Activated T-cell treated with anti-CD3 and anti-CD28 coated beads, Interleukin-2, amount 50 U/mL, for 72 hours (primary cell): ENCODE measurements around the gene DPY19L1. TPM values are rescaled to one million over a fixed set of nuclear protein-coding genes. Genes with fewer than 3 reads are reported as not detected.
A peak's percentile ranks its signal among the peaks of the same experiment; 100 is the strongest.
"Not testable (repeated sequence)": the region's sequence is repeated elsewhere in the genome, so short reads cannot be mapped to it uniquely, and the experiment has no call there.

Source experiments
- ATAC-seq, 2 donors: fragments of 150-1000 bp; cut with Tn5 transposase; replicated peaks in 1 of 2; 2 replicates each; pipeline ENCODE4 v1.10.0; 2021; ENCODE audit warnings: moderate library complexity in 2 of 2, mild to moderate bottlenecking in 1 of 2
- DNase-seq, 2 donors: peaks; one replicate each; pipeline ENCODE4 v3.0.0; 2021 to 2022; ENCODE audit warnings: mixed read lengths in 1 of 2
- H3K27ac Mint-ChIP-seq: one replicate; pipeline ENCODE4 v1.8.0; 2022; ENCODE audit warnings: mild to moderate bottlenecking, moderate library complexity, mixed read lengths
- H3K27me3 Mint-ChIP-seq: one replicate; pipeline ENCODE4 v1.8.0; 2022; ENCODE audit warnings: low read depth, mixed read lengths
- H3K36me3 Mint-ChIP-seq, 2 donors: one replicate each; pipeline ENCODE4 v1.8.0; 2022; ENCODE audit warnings: mixed read lengths in 2 of 2, mild to moderate bottlenecking in 1 of 2; ENCODE audit not compliant: insufficient read depth in 2 of 2
- H3K4me1 Mint-ChIP-seq: one replicate; pipeline ENCODE4 v1.8.0; 2022; ENCODE audit warnings: low read depth, mixed read lengths
- H3K4me3 Mint-ChIP-seq, 2 donors: one replicate each; pipeline ENCODE4 v1.8.0; 2022; ENCODE audit warnings: mild to moderate bottlenecking in 2 of 2, mixed read lengths in 2 of 2, moderate library complexity in 2 of 2
- H3K9me3 Mint-ChIP-seq, 2 donors: one replicate each; pipeline ENCODE4 v1.8.0; 2022; ENCODE audit warnings: mixed read lengths in 2 of 2
- total RNA-seq, 2 donors: library from RNA; stranded (reverse); gene quantifications; one replicate each; pipeline ENCODE4 v1.2.3, GENCODE V29; 2022

The DPY19L1 gene
- total RNA-seq, 2 donors from 2014 or later: 7.6 to 14.6 TPM

DNA sequence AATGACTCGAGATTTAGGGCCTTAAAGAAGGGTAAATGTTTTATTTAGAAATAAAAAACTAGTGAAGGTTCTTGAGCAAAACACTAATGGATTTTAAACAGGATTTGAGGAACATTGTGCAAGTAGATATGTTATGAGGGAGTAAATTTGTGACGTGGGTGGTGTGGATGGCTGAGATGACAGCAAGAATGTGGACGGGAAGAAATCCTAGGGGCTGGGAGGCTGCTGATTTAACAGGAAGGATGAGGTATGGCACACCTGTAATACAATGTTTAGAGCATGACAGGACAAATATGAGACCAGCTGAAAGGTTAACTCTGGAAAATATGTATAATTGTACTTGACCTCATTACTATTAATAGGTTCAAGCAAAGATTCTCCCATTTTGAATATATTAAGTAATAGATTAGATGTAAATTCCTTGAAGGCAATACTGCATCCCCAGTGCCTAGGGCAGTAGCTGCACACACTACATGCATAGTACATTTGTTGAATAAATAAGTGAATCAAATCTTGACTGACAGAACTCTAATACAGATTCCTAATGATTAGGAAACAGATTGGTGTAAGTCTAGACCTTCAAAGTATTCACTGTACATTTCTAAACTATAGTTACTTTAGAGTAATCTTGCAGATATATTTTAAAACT is 10.1 kb upstream of the DPY19L1 start:
- H3K4me3 Mint-ChIP-seq, ATAC-seq, H3K4me1 Mint-ChIP-seq, DNase-seq, H3K27ac Mint-ChIP-seq, H3K36me3 Mint-ChIP-seq, H3K27me3 Mint-ChIP-seq, H3K9me3 Mint-ChIP-seq: not testable (repeated sequence)

DNA sequence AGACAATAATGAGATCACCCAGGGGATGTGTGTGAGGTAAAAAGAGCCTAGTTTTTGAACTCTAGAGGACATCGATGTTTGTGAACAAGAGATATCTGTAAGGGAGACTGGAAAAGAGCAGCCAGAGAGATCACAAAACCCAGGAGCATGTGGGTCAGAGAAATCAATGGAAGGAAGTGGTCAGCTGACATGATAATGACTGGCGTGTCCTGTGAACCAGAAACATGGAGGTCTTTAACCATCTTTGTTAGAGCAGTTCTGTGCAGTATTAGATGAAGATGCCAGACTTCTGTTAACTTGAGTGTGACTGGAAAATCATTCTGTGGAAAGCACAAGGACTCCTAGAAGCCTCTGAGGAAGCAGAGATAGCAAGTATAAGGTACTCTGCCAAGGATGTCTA is 6.0 kb upstream of the DPY19L1 start:
- not testable (repeated sequence) for ATAC-seq, H3K27me3 Mint-ChIP-seq, H3K4me1 Mint-ChIP-seq, H3K27ac Mint-ChIP-seq, DNase-seq, H3K4me3 Mint-ChIP-seq, H3K36me3 Mint-ChIP-seq, H3K9me3 Mint-ChIP-seq

DNA sequence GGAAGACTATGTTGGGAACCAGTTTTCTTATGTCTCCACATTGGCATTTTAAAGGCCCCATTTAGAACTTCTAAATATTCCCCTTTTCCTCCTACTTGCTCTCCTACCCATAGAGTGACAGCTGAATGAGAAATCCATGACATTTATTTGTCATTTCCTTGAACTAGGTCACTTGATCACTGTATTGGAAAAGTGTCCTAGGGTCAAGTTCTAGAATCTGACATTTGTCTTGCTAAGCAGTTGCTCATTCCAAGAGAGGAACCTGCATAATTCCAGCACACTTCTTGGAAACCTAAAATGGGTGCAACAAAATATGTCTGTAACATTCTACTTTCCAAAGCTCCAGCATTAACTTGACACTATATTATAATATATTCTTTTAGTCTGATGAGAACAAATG is 3.6 kb upstream of the DPY19L1 start:
- H3K27ac Mint-ChIP-seq: no peak overlapping the region
- H3K36me3 Mint-ChIP-seq: peaks cover 0 to 2% of the 10 kb centered on the region in 2 donors
- no peak for ATAC-seq
- peaks cover 14% of the 10 kb centered on the region for H3K4me1 Mint-ChIP-seq
- H3K27me3 Mint-ChIP-seq: no peaks in the 10 kb centered on the region
- no peak for DNase-seq
- H3K9me3 Mint-ChIP-seq: no peaks in the 10 kb centered on the region
- no peak overlapping the region for H3K4me3 Mint-ChIP-seq

DNA sequence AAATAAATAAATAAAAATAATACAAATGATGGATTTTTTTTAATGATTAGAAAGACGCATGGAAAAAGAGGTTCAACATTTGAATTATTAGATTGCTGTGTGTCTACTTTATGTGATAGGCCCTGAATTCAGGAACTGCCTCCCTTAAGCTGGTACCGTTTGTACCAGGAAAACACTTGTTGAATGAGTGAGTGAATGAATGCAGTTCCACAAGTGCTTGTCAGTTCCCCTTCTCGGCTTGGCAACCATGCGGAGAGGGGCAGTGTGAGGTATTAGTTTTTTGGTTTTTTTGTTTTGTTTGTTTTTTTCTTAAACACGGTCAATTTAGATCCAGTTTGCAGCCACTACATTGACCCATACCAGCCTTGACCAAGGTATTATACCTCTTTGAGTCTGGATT is 2.1 kb upstream of the DPY19L1 start:
- no peak for DNase-seq
- Mint-ChIP-seq H3K4me3 (no peak overlapping the region), H3K4me1 (peaks cover 28% of the 10 kb centered on the region), H3K27me3 (no peaks in the 10 kb centered on the region), H3K27ac (no peak overlapping the region), H3K9me3 (no peaks in the 10 kb centered on the region), H3K36me3 (peaks cover 0 to 2% of the 10 kb centered on the region in 2 donors)
- ATAC-seq: no peak

DNA sequence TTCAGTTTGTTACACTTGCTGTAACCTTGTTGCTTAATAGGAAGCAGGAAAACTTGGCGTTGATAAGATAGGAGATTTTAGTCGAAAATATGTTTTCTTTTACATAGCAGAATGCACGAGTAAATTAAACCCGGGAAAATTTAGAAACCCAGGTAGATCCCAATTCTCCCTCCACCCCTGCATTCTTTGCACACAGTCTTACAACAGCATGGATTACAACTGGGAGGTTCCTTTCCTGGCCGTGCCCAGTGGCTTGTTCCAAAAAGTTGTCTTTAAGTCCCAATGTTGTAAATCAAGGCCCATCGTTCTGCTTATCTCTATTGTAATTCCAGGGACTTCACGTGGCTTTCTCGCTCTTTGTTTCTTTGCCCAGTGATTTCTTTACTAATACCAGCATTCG is 1.1 kb upstream of the DPY19L1 start:
- ATAC-seq (no peak), DNase-seq (no peak)
- Mint-ChIP-seq H3K9me3 (no peaks in the 10 kb centered on the region), H3K27me3 (no peaks in the 10 kb centered on the region), H3K4me1 (peaks cover 28% of the 10 kb centered on the region), H3K36me3 (peaks cover 0 to 2% of the 10 kb centered on the region in 2 donors), H3K27ac (no peak overlapping the region), H3K4me3 (peak overlapping the region; percentile 90 to 94)

DNA sequence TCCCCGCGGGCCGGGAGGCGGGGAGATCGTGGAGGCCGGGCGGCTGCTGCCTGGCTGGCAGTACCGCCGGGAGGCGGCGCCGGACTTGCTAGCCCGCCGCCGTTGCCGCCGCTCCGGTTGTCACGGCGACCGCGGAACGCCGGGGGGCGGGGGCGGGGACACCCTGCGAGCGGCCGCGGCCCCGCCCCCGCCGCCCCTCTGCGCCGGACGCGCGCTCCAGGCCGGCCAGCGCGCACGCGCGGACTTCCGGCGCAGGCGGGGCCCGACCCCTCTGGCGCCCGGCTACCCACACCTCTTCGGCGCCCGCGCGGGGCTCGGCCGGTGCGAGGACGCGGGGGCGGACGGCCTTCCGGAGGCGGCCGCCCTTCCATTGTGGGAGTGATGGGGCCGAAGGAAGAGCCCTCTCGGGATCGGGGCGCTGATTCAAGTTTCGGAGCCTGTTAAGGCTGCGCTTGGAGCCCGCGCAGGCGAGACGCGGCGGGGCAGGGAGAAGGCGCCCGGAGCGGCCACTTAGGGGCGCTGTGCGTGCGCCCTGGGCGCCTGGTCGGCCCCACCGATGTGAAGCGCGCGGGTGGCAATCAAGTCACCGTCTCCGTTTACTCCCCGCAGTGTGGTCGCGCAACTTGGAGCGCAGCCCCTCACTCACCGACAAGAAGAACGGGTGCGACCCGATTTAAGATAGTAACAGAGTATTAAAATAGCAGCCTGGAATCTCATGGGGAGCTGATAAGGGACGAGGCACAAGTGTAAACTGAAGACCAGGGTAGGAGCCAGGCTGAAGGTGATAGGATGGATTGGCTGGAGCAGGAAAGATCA is 449 bp upstream of the DPY19L1 start:
- no peaks in the 10 kb centered on the region for H3K27me3 Mint-ChIP-seq
- peak overlapping the region; percentile 90 to 94 for H3K4me3 Mint-ChIP-seq
- H3K9me3 Mint-ChIP-seq: no peaks in the 10 kb centered on the region
- ATAC-seq: peak; percentile 80 to 82
- H3K36me3 Mint-ChIP-seq: peaks cover 0 to 2% of the 10 kb centered on the region in 2 donors
- peak overlapping the region; percentile 74 for H3K27ac Mint-ChIP-seq
- H3K4me1 Mint-ChIP-seq: peaks cover 28% of the 10 kb centered on the region
- DNase-seq: peak; percentile 92 to 95

DNA sequence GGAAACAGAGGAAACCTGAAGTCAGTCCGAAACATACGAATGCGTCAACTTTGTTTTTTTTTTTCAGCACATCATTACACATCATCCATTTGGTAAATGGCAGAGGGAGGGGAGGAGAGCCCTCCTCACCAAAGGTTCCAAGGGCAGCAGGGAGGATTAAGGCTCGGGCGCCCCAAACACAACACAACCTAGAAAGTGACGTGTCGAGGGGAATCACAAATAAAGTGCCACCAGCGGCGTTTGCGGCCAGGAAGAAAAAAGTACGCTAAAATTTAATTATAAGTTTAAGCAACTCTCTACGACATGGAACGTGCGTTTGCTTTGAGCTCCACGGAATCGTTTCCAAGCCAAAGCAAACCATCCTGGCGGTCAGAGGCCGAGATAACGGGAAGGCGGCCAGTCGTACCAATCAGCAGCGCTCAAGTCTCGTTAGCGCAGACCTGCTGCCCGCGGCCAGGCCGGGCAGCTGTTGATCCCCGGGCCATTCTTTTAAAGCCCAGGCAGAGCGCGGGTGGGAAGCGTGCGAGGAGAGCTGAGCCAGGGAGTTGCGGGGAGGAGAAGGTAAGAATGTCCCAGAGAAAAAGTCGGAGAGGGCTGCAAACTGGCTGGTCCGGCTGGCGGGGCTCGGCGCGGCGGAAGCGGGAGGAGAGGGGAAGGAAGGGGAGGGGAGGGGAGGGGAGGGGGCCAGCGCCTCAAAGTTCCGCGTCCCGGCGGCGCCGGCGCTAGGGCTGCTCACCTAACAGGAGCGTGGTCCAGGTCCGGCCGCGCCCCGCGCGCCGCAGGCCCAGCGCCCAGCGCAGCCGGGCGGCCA is 719 bp downstream of the DPY19L1 start:
- peak; percentile 40 to 46 for DNase-seq
- H3K9me3 Mint-ChIP-seq: no peaks in the 10 kb centered on the region
- ATAC-seq: peak; percentile 7 to 14
- H3K4me1 Mint-ChIP-seq: peaks cover 28% of the 10 kb centered on the region
- H3K27me3 Mint-ChIP-seq: no peaks in the 10 kb centered on the region
- H3K27ac Mint-ChIP-seq: peak overlapping the region; percentile 44
- peaks cover 0 to 2% of the 10 kb centered on the region in 2 donors for H3K36me3 Mint-ChIP-seq
- H3K4me3 Mint-ChIP-seq: peak overlapping the region; percentile 78 to 95

DNA sequence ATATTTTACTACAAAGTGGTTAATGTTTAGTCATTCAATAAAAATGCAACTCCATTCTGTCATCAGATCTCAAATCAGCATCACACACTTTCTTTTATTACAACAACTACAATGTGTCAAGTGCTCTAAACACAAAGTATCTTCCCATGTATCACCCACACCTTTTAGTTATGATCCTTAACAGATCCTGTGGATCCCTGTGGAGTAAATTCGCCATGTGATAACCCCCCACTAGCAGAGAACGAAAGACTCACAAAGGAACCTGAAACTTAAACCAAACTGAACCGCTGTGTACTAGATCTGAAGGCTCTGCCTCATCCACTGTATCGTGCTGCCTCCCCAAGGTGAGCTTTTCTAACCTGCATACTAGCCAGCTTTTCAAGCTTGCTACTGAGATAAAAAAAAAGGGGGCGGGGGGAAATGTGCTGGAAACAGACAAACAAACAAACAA is 1.7 kb downstream of the DPY19L1 start:
- Mint-ChIP-seq H3K27me3 (no peaks in the 10 kb centered on the region), H3K36me3 (peaks cover 0 to 2% of the 10 kb centered on the region in 2 donors), H3K9me3 (no peaks in the 10 kb centered on the region), H3K27ac (peak overlapping the region; percentile 44), H3K4me1 (peaks cover 28% of the 10 kb centered on the region), H3K4me3 (peak overlapping the region; percentile 78 to 95)
- DNase-seq (peak; percentile 29), ATAC-seq (peak; percentile 27 to 31)

DNA sequence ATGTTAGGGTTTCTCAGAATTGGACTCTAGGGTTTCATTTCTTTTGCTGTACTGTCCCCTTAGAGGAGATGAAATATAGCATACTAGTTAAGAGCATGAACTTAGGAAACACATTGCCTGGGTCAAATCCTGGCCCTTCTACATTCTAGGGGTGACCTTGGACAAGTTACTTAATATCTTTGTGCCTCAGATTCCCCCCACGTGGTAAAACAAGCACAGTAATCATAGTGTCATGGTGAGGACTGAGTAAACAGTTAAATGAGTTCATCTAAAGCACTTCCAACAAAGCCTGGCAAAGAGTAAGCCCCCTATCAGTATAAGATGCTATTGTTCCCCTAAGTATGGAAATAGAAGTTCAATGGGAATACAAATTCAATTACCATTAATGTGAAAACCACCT is 5.1 kb downstream of the DPY19L1 start:
- Mint-ChIP-seq H3K27me3 (no peaks in the 10 kb centered on the region), H3K4me1 (peaks cover 20% of the 10 kb centered on the region), H3K36me3 (peaks cover 0 to 2% of the 10 kb centered on the region in 2 donors), H3K9me3 (no peaks in the 10 kb centered on the region), H3K4me3 (no peak overlapping the region), H3K27ac (no peak overlapping the region)
- no peak for DNase-seq
- ATAC-seq: no peak

DNA sequence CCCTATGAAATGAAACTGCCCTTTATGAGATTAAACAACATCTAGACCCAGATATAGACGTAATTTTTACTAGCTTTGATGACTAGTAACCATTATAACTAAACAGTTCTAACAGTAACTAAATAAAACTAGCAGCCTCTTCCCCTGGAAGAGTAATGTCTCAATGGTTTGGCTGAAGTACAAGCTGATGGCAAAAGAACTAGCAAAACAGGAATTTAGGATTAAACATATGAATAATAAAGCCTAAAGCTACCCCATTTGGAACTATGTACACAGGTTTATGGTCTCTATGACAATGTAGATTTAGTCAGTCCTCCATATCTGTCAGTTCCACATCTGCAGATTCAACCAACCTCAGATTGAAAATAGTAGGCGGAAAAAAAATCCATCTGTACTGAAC is 6.4 kb downstream of the DPY19L1 start:
- Mint-ChIP-seq H3K27ac (no peak overlapping the region), H3K9me3 (no peaks in the 10 kb centered on the region), H3K27me3 (no peaks in the 10 kb centered on the region), H3K4me1 (peaks cover 13% of the 10 kb centered on the region), H3K4me3 (no peak overlapping the region), H3K36me3 (no peaks in the 10 kb centered on the region)
- DNase-seq: no peak
- no peak for ATAC-seq

DNA sequence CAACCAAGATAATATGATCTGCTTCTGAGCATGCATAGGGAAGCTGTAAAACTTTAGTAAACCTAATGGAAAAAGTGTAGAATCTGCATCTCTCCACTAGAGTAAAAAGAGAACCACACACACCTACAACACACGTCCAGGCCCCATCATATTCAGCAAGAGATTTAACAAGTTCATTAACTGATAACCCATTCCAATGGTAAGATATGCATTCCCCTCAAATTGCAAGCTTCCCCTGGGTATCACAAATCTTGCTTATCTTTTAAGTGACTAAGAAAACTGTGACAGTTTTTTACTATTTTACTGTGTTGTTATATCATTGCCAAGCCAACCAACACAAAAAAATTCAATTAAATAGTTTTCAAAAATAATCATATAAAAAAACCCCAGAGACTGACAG is 8.0 kb downstream of the DPY19L1 start:
- no peak overlapping the region for H3K27ac Mint-ChIP-seq
- H3K27me3 Mint-ChIP-seq: no peaks in the 10 kb centered on the region
- DNase-seq: no peak
- no peaks in the 10 kb centered on the region for H3K36me3 Mint-ChIP-seq
- H3K9me3 Mint-ChIP-seq: no peaks in the 10 kb centered on the region
- H3K4me3 Mint-ChIP-seq: no peak overlapping the region
- no peak for ATAC-seq
- peaks cover 3% of the 10 kb centered on the region for H3K4me1 Mint-ChIP-seq

DNA sequence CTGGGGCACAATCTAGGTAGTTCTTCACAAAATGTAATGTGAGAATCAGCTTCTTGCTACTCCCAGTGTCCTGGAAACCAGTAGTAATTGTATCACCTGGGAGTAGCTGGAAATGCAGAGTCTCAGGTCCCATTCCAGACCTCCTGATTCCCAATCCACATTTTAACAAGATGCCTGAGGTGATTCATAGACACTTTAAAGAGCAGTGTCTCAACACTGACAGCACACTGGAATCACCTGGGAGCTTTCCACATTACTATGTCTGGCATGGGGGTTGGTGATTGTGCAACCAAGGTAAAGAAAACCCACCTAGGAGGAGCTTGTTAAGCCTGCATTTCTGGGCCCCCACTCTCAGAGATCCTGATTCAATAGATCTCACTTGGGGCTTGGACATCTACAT is 11.1 kb downstream of the DPY19L1 start:
- ATAC-seq: no peak
- H3K27me3 Mint-ChIP-seq: no peaks in the 10 kb centered on the region

DNA sequence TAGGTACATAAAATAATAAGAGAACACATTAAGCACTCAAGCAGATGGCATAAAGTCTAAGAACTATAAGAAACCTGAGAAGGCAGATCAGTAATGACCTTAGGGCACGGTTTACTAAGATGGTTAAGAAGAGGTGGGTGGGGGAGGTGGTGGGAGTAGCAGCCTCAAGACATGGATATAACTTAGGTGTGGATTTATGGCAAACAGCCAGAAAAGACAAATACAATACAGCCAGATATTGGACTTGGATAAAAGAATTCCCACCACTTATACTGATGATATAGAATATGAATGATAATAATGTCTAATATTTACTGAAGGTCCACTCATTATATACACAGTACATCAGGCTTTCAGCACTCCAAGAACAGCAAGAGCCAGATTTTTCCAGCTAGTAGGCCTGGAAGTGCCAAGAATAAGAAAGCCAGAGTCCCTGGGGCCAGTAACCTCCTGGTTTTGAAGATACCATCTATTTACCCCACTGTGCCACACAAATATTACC is 11.9 kb downstream of the DPY19L1 start:
- Mint-ChIP-seq H3K36me3 (no peaks in the 10 kb centered on the region), H3K4me1 (peaks cover 4% of the 10 kb centered on the region), H3K4me3 (no peak overlapping the region), H3K9me3 (no peaks in the 10 kb centered on the region), H3K27ac (no peak overlapping the region), H3K27me3 (no peaks in the 10 kb centered on the region)
- DNase-seq (no peak), ATAC-seq (no peak)

More for the DNA sequence above, 11.1 kb downstream of the DPY19L1 start:
- peaks cover 4% of the 10 kb centered on the region for H3K4me1 Mint-ChIP-seq
- no peak for DNase-seq
- H3K36me3 Mint-ChIP-seq: no peaks in the 10 kb centered on the region
- no peak overlapping the region for H3K27ac Mint-ChIP-seq
- no peaks in the 10 kb centered on the region for H3K9me3 Mint-ChIP-seq
- no peak overlapping the region for H3K4me3 Mint-ChIP-seq
